Gastroesophageal sphincter (tissue), 4 donors: ENCODE measurements around the gene REPS1. TPM values are rescaled to one million over a fixed set of nuclear protein-coding genes. Genes with fewer than 3 reads are reported as not detected.

Experiments
- ATAC-seq: fragments of 150-250 bp; one replicate; pipeline ENCODE4 v1.9.1; 2016; ENCODE audit warnings: mild to moderate bottlenecking, moderate library complexity
- H3K27ac ChIP-seq, 4 donors: fragments of 200-600 bp; sonication (generic) in 3 of 4; 1 replicate in 3 of 4; 2 replicates in 1 of 4; pipeline ENCODE4 v1.5.1; 2016 to 2019
- H3K27me3 ChIP-seq: fragments of 200-600 bp; sonication (generic); one replicate; pipeline ENCODE4 v1.5.1; 2019
- H3K36me3 ChIP-seq, 2 donors: fragments of 200-600 bp; sonication (generic); one replicate each; pipeline ENCODE4 v1.5.1; 2019; ENCODE audit warnings: control low read depth in 1 of 2
- H3K4me1 ChIP-seq, 3 donors: fragments of 200-600 bp; sonication (generic); 1 replicate in 2 of 3; 2 replicates in 1 of 3; pipeline ENCODE4 v1.5.1; 2016 to 2019; ENCODE audit warnings: control low read depth in 2 of 3
- H3K4me3 ChIP-seq, 2 donors: fragments of 200-600 bp; sonication (generic); one replicate each; pipeline ENCODE4 v1.5.1; 2019; ENCODE audit warnings: mild to moderate bottlenecking in 1 of 2, moderate library complexity in 1 of 2
- H3K9me3 ChIP-seq, 3 donors: fragments of 200-600 bp; sonication (generic); one replicate each; pipeline ENCODE4 v1.5.1; 2017 to 2019; ENCODE audit warnings: control low read depth in 2 of 3
- EP300 ChIP-seq: sonication (generic); formaldehyde crosslinking; IDR thresholded peaks from one replicate; pipeline ENCODE4 v1.6.1; 2017; ENCODE audit warnings: antibody characterized with exemption, mild to moderate bottlenecking
- POLR2A ChIP-seq, 2 donors: fragments of 450-650 bp; IDR thresholded peaks; one replicate each; pipeline ENCODE4 v1.6.1; 2017; ENCODE audit warnings: antibody characterized with exemption in 2 of 2, mild to moderate bottlenecking in 2 of 2, moderate library complexity in 1 of 2
- POLR2AphosphoS5 ChIP-seq: sonication (generic); formaldehyde crosslinking; IDR thresholded peaks from one replicate; pipeline ENCODE4 v1.6.1; 2017; ENCODE audit warnings: antibody characterized with exemption
- WGBS, 2 donors: methylation state at CpG; one replicate each; pipeline ENCODE4 v1.1.5; 2018; ENCODE audit warnings: low coverage in 1 of 2; 5-methylcytosine and 5-hydroxymethylcytosine counted together
- total RNA-seq, 4 donors: library from RNA; depleted of rRNA; stranded (reverse); fragments of >200 nt; gene quantifications; one replicate each; pipeline ENCODE4 v1.1.0, GENCODE V29; 2016
- TF ChIP-seq, protein P1 (sequence below), 4 experiments: fragments of 200-600 bp in 2 of 4; fragments of 450-650 bp in 2 of 4; sonication (generic) in 1 of 4; IDR thresholded peaks; one replicate each; pipeline ENCODE4 v1.5.1; 2017 to 2019; ENCODE audit warnings: antibody characterized with exemption in 4 of 4, mild to moderate bottlenecking in 2 of 4, moderate library complexity in 2 of 4

Gene REPS1
- total RNA-seq, 4 donors from 2014 or later: 26.7 to 42.6 (median 29.3) TPM

DNA sequence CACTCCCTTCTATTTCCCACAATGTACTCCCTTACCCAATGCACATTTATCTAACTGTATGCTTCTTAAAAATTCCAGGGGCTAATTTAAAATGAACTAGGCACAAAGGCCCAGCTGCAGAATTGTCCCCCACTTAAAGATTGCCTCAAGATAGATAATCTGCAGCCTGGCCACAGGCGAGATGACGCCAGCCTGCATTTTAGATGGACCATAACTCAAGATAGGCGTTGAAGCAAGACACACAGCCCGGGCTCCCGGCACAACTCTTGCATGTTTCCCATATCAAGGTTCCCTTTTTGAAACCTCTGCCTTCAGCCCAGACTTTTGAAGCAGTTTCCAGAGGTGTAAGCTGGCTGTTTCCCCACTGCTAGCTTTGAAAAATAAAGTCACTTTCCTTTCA, 3.2 kb upstream of the REPS1 start:
- Histone ChIP-seq H3K4me1 (peaks cover 0 to 18% (median 0%) of the 10 kb centered on the region in 3 donors), H3K4me3 (no peak overlapping the region), H3K9me3 (no peaks in the 10 kb centered on the region), H3K36me3 (no peaks in the 10 kb centered on the region), H3K27me3 (no peaks in the 10 kb centered on the region), H3K27ac (no peak overlapping the region)
- TF ChIP-seq EP300: no peak
- no peak for TF ChIP-seq POLR2A (IDR thresholded peaks at IDR 0.05)
- TF ChIP-seq, protein P1, sequence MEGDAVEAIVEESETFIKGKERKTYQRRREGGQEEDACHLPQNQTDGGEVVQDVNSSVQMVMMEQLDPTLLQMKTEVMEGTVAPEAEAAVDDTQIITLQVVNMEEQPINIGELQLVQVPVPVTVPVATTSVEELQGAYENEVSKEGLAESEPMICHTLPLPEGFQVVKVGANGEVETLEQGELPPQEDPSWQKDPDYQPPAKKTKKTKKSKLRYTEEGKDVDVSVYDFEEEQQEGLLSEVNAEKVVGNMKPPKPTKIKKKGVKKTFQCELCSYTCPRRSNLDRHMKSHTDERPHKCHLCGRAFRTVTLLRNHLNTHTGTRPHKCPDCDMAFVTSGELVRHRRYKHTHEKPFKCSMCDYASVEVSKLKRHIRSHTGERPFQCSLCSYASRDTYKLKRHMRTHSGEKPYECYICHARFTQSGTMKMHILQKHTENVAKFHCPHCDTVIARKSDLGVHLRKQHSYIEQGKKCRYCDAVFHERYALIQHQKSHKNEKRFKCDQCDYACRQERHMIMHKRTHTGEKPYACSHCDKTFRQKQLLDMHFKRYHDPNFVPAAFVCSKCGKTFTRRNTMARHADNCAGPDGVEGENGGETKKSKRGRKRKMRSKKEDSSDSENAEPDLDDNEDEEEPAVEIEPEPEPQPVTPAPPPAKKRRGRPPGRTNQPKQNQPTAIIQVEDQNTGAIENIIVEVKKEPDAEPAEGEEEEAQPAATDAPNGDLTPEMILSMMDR (IDR thresholded peaks at IDR 0.05): no peak
- no peak for TF ChIP-seq POLR2AphosphoS5
- 77 to 100% methylated on average over 1 to 5 of the region's 5 CpGs for WGBS, 2 donors
- ATAC-seq: no peak

DNA sequence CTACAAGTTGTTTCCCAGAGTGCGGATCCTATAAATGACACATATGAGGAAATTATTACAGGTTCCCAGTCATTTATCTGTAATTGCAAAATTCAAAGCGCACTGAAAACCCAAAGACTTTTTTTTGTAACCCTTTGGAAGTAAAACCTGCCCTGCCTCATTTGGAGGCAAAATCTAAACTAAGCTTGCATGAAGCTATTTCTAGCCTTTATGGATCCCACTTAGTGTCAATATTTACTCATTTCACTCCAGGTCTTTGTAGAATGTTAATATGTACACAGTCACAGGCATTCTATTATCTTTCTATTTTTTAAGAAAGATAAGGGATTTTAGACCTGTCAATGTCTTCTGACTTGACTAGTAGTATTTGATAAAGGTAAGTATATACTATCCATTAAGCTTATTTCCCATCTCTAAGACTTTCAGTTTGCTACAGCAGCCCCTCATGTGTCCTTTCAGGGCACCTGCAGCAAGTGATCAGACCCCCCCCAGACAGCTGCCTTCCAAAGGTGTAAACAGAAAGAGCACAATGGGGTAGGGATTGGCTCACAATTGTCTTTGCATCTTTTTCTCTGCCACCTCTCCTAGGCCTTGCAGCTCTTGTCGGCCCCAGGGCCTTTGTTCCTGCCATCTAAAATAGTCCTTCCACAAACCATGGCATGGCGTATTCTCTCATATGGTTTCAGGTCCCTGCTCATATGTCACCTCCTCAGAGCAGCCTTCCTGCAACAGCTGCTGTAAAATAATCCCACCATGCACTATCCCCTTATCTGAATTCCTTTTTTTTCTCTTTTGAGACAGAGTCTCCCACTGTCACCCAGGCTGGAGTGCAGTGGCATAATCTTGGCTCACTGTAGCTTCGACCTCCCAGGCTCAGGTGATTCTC, 1.3 kb upstream of the REPS1 start:
- H3K4me1 ChIP-seq: peaks cover 0 to 36% (median 4%) of the 10 kb centered on the region in 3 donors
- no peaks in the 10 kb centered on the region for H3K9me3 ChIP-seq
- no peak overlapping the region for H3K4me3 ChIP-seq
- ATAC-seq: no peak
- no peaks in the 10 kb centered on the region for H3K27me3 ChIP-seq
- WGBS, 2 donors: 91 to 94% methylated on average over 5 of the region's 5 CpGs
- H3K36me3 ChIP-seq: no peaks in the 10 kb centered on the region
- H3K27ac ChIP-seq: peak overlapping the region in 1 of 4 donors; percentile 91
- TF ChIP-seq POLR2A (IDR thresholded peaks at IDR 0.05) (no peak), EP300 (no peak), POLR2AphosphoS5 (no peak)
- TF ChIP-seq, protein P1 (IDR thresholded peaks at IDR 0.05): no peak

DNA sequence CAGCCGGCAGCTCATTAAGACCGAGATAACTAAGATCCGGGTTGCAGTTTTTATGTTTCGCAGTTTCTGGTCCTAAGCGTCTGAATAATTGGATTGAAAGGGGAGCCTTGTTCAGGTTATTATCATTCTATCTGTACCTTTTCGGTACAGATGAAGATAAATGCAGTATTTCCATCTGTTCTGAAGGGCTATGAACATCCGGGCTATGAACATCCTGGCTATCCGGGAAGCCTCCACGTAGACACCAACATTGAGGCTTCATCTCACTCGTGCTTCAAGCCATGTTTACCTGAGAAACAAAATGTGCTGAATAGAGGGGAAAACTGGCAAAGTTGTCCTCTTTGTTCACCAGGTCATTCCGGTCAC, 399 bp upstream of the REPS1 start:
- Histone ChIP-seq H3K36me3 (no peaks in the 10 kb centered on the region), H3K27ac (peak overlapping the region; percentile 25 to 91 (median 85)), H3K4me3 (peak overlapping the region; percentile 70 to 93), H3K27me3 (no peaks in the 10 kb centered on the region), H3K4me1 (peaks cover 0 to 45% (median 4%) of the 10 kb centered on the region in 3 donors), H3K9me3 (no peaks in the 10 kb centered on the region)
- peak; percentile 5 for ATAC-seq
- 0 to 17% methylated on average over 6 to 7 of the region's 11 CpGs for WGBS, 2 donors
- TF ChIP-seq POLR2A (IDR thresholded peaks at IDR 0.05): no peak
- no peak for TF ChIP-seq POLR2AphosphoS5
- no peak for TF ChIP-seq EP300
- TF ChIP-seq, protein P1 (IDR thresholded peaks at IDR 0.05): no peak

DNA sequence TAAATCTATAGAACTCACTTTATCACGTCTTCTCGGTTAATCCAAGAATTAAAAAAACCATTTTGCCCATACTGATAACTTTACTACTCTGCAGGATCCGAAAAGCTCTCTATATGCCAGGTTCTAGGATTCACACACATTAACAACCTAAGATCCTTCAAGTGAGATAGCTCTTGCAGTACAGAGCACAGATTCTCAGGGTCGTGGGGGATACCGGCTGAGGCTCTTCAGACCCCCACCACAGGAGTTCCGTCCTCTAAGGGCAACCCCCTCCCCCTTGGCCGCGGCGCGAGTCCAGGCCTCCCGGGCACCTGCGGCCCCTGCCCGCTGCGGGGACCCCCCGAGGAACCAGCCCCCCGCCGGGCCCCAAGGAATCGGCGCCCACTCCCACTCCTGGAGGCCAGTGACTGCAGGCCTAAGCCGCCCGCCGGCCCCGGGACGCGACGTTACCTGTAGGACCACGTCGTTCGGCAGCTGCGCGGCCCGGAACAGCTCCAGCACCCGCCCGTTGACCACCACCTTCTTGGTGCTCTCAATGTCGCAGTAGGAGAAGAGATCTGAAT, 892 bp downstream of the REPS1 start:
- no peak for ATAC-seq
- peak overlapping the region; percentile 82 to 91 (median 85) for H3K27ac ChIP-seq
- WGBS, 2 donors: 0% methylated on average over 3 of the region's 35 CpGs

DNA sequence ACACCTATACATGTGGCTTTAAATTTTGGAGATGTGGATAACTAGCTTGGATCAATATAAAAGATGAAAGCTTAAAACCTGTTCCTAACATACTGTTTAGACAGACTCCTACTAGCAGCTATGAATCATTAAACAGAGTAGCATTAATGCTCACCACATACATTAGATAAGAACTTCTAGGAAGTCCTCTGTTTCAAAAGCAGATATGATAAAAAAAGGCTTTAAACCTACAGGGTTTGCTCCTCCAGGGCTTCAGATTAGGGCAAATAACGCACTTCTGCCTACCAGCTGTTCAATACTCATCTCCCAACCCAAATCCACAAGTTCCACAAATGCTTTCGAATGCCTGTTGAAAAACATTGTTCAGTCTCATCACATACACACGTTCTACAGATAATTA, 1.5 kb downstream of the REPS1 start:
- Histone ChIP-seq H3K4me1 (peaks cover 0 to 64% (median 7%) of the 10 kb centered on the region in 3 donors), H3K27me3 (no peaks in the 10 kb centered on the region), H3K27ac (peak overlapping the region in 2 of 4 donors; percentile 87 to 91), H3K36me3 (no peaks in the 10 kb centered on the region), H3K9me3 (no peaks in the 10 kb centered on the region), H3K4me3 (peak overlapping the region; percentile 70 to 93)
- ATAC-seq: no peak
- 12% methylated on average over 3 of the region's 3 CpGs for WGBS, 2 donors
- TF ChIP-seq EP300: no peak
- no peak for TF ChIP-seq POLR2A (IDR thresholded peaks at IDR 0.05)
- no peak for TF ChIP-seq POLR2AphosphoS5
- TF ChIP-seq, protein P1 (IDR thresholded peaks at IDR 0.05): no peak

More for the DNA sequence above, 892 bp downstream of the REPS1 start:
- peak; percentile 1 for TF ChIP-seq POLR2AphosphoS5
- no peak for TF ChIP-seq POLR2A (IDR thresholded peaks at IDR 0.05)
- H3K4me1 ChIP-seq: peaks cover 0 to 58% (median 7%) of the 10 kb centered on the region in 3 donors
- H3K36me3 ChIP-seq: no peaks in the 10 kb centered on the region
- H3K4me3 ChIP-seq: peak overlapping the region; percentile 70 to 93
- H3K27me3 ChIP-seq: no peaks in the 10 kb centered on the region
- H3K9me3 ChIP-seq: no peaks in the 10 kb centered on the region
